Measurements from ENCODE around the gene TRIL. TPM values are rescaled to one million over a fixed set of nuclear protein-coding genes. Genes with fewer than 3 reads are reported as not detected.

TRIL gene
- polyA plus RNA-seq, 2 of the 4 experiments (the other 2 are of a cell fraction) = not detected

DNA sequence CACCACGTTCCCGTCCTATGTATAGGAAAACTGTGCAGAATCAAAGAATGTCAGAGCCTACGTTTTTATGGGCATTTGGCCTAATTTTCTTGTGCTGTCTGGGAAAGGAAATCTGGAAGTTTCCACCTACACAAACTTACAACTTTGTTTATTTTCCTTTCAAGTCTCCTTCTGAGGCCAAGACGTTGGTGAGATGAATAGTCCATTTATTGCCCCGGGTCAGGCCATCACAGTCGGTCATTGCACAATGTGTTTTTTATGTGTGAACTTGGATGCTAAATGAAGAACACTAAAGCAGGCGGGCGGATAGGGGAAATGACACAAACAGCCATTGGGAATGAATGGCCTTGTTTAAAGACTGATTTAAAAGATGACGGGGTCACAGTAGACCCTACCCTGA, 38.6 kb downstream of the TRIL start:
- FAIRE-seq (no peak), ATAC-seq (no peak), DNase-seq (ENCODE audit: low read depth in 1 of 2, low spot score in 1 of 2) (no peak)
- Histone ChIP-seq H3K27ac (no peak overlapping the region), H3K4me3 (no peak overlapping the region), H3K4me1 (0 out of 3 replicates have a peak, but pooled peaks cover 2% of the 10 kb centered on the region), H3K4me2 (no peak overlapping the region), H3K9me3 (no peaks in the 10 kb centered on the region)
- 46% methylated on average over 9 of the region's 9 CpGs for WGBS (ENCODE audit: missing lambda C conversion rate)
- ChIA-PET POLR2A (no interaction called here), CTCF (interaction anchor here (1.5 to 10.8 kb wide), 4 partner anchors 8 to 489 kb away, joined by 7 to 393 read pairs (median 58); no protein-coding TSS in a partner anchor)
- TF ChIP-seq KDM5A (IDR thresholded peaks at IDR 0.05) = no peak
- TF ChIP-seq POLR2AphosphoS2 (conservative IDR thresholded peaks at IDR 0.05; ENCODE audit: low read length) = no peak
- TF ChIP-seq RCOR1 (IDR thresholded peaks at IDR 0.05; ENCODE audit: low read depth, low read length) = no peak
- TF ChIP-seq SREBF2 (IDR thresholded peaks at IDR 0.05) = no peak
- TF ChIP-seq ZC3H11A (IDR thresholded peaks at IDR 0.05) = no peak
- TF ChIP-seq GATA3 (IDR thresholded peaks at IDR 0.05; ENCODE audit: borderline replicate concordance) = no peak
- TF ChIP-seq CBX8 (IDR thresholded peaks at IDR 0.05) = no peak
- TF ChIP-seq CHD2 (IDR thresholded peaks at IDR 0.05; ENCODE audit: low read length, partially characterized antibody) = no peak
- TF ChIP-seq EHMT2 (IDR thresholded peaks at IDR 0.05; ENCODE audit: low read depth) = no peak
- TF ChIP-seq HEYL (CRISPR knock-in tag; IDR thresholded peaks at IDR 0.05) = no peak
- TF ChIP-seq EP300 (IDR thresholded peaks at IDR 0.05) = no peak
- TF ChIP-seq FOSB (CRISPR knock-in tag; IDR thresholded peaks at IDR 0.05) = no peak
- no peak for TF ChIP-seq EHF (CRISPR knock-in tag; IDR thresholded peaks at IDR 0.05)
- TF ChIP-seq HOXB13 (CRISPR knock-in tag; IDR thresholded peaks at IDR 0.05; ENCODE audit: low read depth) = no peak

DNA sequence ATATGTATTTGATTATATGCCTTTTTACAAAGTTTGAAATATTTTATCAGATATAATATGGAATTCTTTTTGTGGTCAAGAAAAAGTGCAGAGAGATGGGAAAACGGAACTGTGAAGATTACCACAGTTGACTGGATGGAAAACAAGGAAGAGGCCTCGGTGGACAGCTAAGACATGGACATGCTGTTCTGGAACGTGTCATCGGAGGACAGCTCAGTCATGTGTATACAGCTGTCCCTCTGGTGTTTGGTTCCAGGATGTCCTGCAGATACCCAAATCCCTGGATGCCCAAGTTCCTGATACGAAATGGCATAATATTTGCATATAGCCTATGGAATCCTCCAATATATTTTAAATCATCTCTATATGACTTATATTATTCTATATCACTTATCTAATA, 49.4 kb downstream of the TRIL start:
- POLR2A ChIA-PET = no interaction called here
- Histone ChIP-seq H3K27ac (no peak overlapping the region), H3K9me3 (0 out of 3 replicates have a peak, but pooled peaks cover 2% of the 10 kb centered on the region), H3K4me3 (no peak overlapping the region), H3K4me1 (no peaks in the 10 kb centered on the region), H3K4me2 (no peak overlapping the region)
- CTCF ChIA-PET = interaction anchor here (2.6 to 10.6 kb wide), 2 partner anchors 13 to 18 kb away, joined by 9 to 83 read pairs; no protein-coding TSS in a partner anchor
- no peak for DNase-seq (ENCODE audit: low read depth in 1 of 2, low spot score in 1 of 2)
- TF ChIP-seq EHMT2 (IDR thresholded peaks at IDR 0.05; ENCODE audit: low read depth) = no peak
- TF ChIP-seq JUN (IDR thresholded peaks at IDR 0.05) = no peak
- TF ChIP-seq MAZ (IDR thresholded peaks at IDR 0.05; ENCODE audit: borderline replicate concordance, low read depth, low read length) = no peak
- TF ChIP-seq, protein P1, sequence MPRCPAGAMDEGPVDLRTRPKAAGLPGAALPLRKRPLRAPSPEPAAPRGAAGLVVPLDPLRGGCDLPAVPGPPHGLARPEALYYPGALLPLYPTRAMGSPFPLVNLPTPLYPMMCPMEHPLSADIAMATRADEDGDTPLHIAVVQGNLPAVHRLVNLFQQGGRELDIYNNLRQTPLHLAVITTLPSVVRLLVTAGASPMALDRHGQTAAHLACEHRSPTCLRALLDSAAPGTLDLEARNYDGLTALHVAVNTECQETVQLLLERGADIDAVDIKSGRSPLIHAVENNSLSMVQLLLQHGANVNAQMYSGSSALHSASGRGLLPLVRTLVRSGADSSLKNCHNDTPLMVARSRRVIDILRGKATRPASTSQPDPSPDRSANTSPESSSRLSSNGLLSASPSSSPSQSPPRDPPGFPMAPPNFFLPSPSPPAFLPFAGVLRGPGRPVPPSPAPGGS (IDR thresholded peaks at IDR 0.05) = no peak
- TF ChIP-seq SMC3 (IDR thresholded peaks at IDR 0.05) = no peak
- TF ChIP-seq HEYL (CRISPR knock-in tag; IDR thresholded peaks at IDR 0.05) = no peak
- no peak for TF ChIP-seq RNF2 (IDR thresholded peaks at IDR 0.05; ENCODE audit: borderline replicate concordance, low read depth)
- TF ChIP-seq CHD2 (IDR thresholded peaks at IDR 0.05; ENCODE audit: low read length, partially characterized antibody) = no peak
- no peak for TF ChIP-seq SREBF2 (IDR thresholded peaks at IDR 0.05)
- TF ChIP-seq CBX2 (IDR thresholded peaks at IDR 0.05; ENCODE audit: borderline replicate concordance, low read depth) = no peak
- no peak for TF ChIP-seq RARB (CRISPR knock-in tag; IDR thresholded peaks at IDR 0.05)
- no peak for TF ChIP-seq RAD21 (conservative IDR thresholded peaks at IDR 0.05 in 1 of 2, IDR thresholded peaks at IDR 0.05 in 1 of 2)
- TF ChIP-seq ESRRA (IDR thresholded peaks at IDR 0.05; ENCODE audit: borderline replicate concordance, low read length) = no peak
- FAIRE-seq = no peak
- 31% methylated on average over 5 of the region's 5 CpGs for WGBS (ENCODE audit: missing lambda C conversion rate)
- no peak for ATAC-seq

DNA sequence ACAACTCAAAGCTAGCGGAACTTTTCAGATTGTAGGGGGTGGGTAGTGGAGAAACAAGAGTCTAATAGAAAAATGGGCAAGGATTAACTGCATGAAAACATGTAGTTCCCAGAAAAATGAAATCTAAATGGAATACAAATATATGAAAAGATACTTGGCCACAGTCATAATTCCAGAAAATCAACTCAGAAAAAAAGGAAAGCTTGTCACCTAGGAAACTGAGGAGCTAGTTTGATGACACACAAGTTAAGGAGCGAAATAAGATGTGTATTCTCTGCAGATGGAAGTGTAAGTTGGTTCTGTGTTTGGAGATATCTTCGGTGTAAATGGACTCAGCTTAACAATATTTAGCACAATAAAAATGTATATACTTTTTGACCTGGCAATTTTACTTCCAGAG, 52.7 kb downstream of the TRIL start:
- FAIRE-seq (no peak), DNase-seq (ENCODE audit: low read depth in 1 of 2, low spot score in 1 of 2) (no peak), ATAC-seq (no peak)
- ChIA-PET CTCF (interaction anchor here (2.5 to 10.6 kb wide), 2 partner anchors 16 to 22 kb away, joined by 11 to 83 read pairs; no protein-coding TSS in a partner anchor), POLR2A (no interaction called here)
- 61% methylated on average over 3 of the region's 3 CpGs for WGBS (ENCODE audit: missing lambda C conversion rate)
- Histone ChIP-seq H3K9me3 (no peaks in the 10 kb centered on the region), H3K4me1 (no peaks in the 10 kb centered on the region), H3K27ac (no peak overlapping the region), H3K4me2 (no peak overlapping the region), H3K4me3 (no peak overlapping the region)
- no peak for TF ChIP-seq MYC (IDR thresholded peaks at IDR 0.05; ENCODE audit: borderline replicate concordance, low read length)
- TF ChIP-seq NFE2L2 (conservative IDR thresholded peaks at IDR 0.05; ENCODE audit: low read length) = no peak
- no peak for TF ChIP-seq NPAS2 (CRISPR knock-in tag; IDR thresholded peaks at IDR 0.05; ENCODE audit: borderline replicate concordance)
- TF ChIP-seq, protein P2, sequence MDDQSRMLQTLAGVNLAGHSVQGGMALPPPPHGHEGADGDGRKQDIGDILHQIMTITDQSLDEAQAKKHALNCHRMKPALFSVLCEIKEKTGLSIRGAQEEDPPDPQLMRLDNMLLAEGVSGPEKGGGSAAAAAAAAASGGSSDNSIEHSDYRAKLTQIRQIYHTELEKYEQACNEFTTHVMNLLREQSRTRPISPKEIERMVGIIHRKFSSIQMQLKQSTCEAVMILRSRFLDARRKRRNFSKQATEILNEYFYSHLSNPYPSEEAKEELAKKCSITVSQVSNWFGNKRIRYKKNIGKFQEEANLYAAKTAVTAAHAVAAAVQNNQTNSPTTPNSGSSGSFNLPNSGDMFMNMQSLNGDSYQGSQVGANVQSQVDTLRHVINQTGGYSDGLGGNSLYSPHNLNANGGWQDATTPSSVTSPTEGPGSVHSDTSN (IDR thresholded peaks at IDR 0.05) = no peak
- TF ChIP-seq JUN (IDR thresholded peaks at IDR 0.05) = no peak
- TF ChIP-seq SMC3 (IDR thresholded peaks at IDR 0.05) = no peak
- no peak for TF ChIP-seq ZSCAN20 (CRISPR knock-in tag; IDR thresholded peaks at IDR 0.05)
- no peak for TF ChIP-seq HOXB5 (CRISPR knock-in tag; IDR thresholded peaks at IDR 0.05)
- TF ChIP-seq HOXA7 (CRISPR knock-in tag; IDR thresholded peaks at IDR 0.05) = no peak
- no peak for TF ChIP-seq TP53 (CRISPR knock-in tag; IDR thresholded peaks at IDR 0.05)
- no peak for TF ChIP-seq HOXB13 (CRISPR knock-in tag; IDR thresholded peaks at IDR 0.05; ENCODE audit: low read depth)
- TF ChIP-seq, protein P3, sequence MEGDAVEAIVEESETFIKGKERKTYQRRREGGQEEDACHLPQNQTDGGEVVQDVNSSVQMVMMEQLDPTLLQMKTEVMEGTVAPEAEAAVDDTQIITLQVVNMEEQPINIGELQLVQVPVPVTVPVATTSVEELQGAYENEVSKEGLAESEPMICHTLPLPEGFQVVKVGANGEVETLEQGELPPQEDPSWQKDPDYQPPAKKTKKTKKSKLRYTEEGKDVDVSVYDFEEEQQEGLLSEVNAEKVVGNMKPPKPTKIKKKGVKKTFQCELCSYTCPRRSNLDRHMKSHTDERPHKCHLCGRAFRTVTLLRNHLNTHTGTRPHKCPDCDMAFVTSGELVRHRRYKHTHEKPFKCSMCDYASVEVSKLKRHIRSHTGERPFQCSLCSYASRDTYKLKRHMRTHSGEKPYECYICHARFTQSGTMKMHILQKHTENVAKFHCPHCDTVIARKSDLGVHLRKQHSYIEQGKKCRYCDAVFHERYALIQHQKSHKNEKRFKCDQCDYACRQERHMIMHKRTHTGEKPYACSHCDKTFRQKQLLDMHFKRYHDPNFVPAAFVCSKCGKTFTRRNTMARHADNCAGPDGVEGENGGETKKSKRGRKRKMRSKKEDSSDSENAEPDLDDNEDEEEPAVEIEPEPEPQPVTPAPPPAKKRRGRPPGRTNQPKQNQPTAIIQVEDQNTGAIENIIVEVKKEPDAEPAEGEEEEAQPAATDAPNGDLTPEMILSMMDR (IDR thresholded peaks at IDR 0.05) = no peak
- TF ChIP-seq TFCP2L1 (CRISPR knock-in tag; IDR thresholded peaks at IDR 0.05) = no peak
- no peak for TF ChIP-seq RFX5 (IDR thresholded peaks at IDR 0.05)
- no peak for TF ChIP-seq RNF2 (IDR thresholded peaks at IDR 0.05; ENCODE audit: borderline replicate concordance, low read depth)
